SK-N-MC (cell line): ENCODE results near the gene EXD1.

Source experiments
- DNase-seq: peaks from one replicate; pipeline ENCODE4 v3.0.0-alpha.2; 2011; ENCODE audit warnings: low read depth, low spot score
- H3K27ac ChIP-seq: fragments of 200-600 bp; sonication (generic); 2 replicates; pipeline ENCODE4 v1.5.1; 2016; ENCODE audit warnings: mixed run types
- H3K36me3 ChIP-seq: fragments of 200-600 bp; sonication (generic); 2 replicates; pipeline ENCODE4 v1.6.1; 2017; ENCODE audit warnings: antibody characterized with exemption, low read length, mixed read lengths; ENCODE audit not compliant: insufficient read depth
- H3K4me3 ChIP-seq: fragments of 200-600 bp; sonication (generic); 2 replicates; pipeline ENCODE4 v1.5.1; 2016
- H3K9ac ChIP-seq: fragments of 200-600 bp; sonication (generic); 2 replicates; pipeline ENCODE4 v1.8.0; 2017; ENCODE audit warnings: mixed run types, mixed read lengths; ENCODE audit not compliant: insufficient read length
- H3K9me3 ChIP-seq: fragments of 200-600 bp; sonication (generic); 2 replicates; pipeline ENCODE4 v1.6.1; 2017; ENCODE audit warnings: low read depth, mild to moderate bottlenecking, antibody characterized with exemption, low read length, moderate library complexity, mixed read lengths
- EZH2 ChIP-seq: fragments of 200-600 bp; sonication (generic); IDR thresholded peaks from one replicate; pipeline ENCODE4 v1.6.1; 2017; ENCODE audit warnings: antibody characterized with exemption
- FOXP2 ChIP-seq: optimal IDR thresholded peaks from 2 replicates; pipeline ENCODE3; 2011; ENCODE audit warnings: mild to moderate bottlenecking, moderate library complexity; ENCODE audit not compliant: insufficient read depth; ENCODE audit errors: extremely low read length, control extremely low read depth
- POLR2AphosphoS5 ChIP-seq: IDR thresholded peaks from 2 replicates; pipeline ENCODE4 v1.6.1; 2012; ENCODE audit warnings: mild to moderate bottlenecking, low read depth, low read length, borderline replicate concordance

EXD1 gene

GRCh38 chr15:41207687-41208448 lies 22.7 kb downstream of the EXD1 start:
- DNase-seq = no peak

GRCh38 chr15:41205315-41205714 lies 25.2 kb downstream of the EXD1 start:
- Histone ChIP-seq H3K9me3 (no peaks in the 10 kb centered on the region), H3K36me3 (no peaks in the 10 kb centered on the region), H3K9ac (no peak overlapping the region), H3K27ac (no peak overlapping the region), H3K4me3 (no peak overlapping the region)
- no peak for DNase-seq
- TF ChIP-seq EZH2 (no peak), POLR2AphosphoS5 (no peak), FOXP2 (no peak)

More at GRCh38 chr15:41207687-41208448, 22.7 kb downstream of the EXD1 start:
- Histone ChIP-seq H3K9me3 (no peaks in the 10 kb centered on the region), H3K4me3 (no peak overlapping the region), H3K9ac (no peak overlapping the region), H3K27ac (no peak overlapping the region), H3K36me3 (no peaks in the 10 kb centered on the region)
- TF ChIP-seq POLR2AphosphoS5 (no peak), EZH2 (no peak), FOXP2 (no peak)

GRCh38 chr15:41203395-41203794 lies 27.2 kb downstream of the EXD1 start:
- Histone ChIP-seq H3K36me3 (no peaks in the 10 kb centered on the region), H3K9ac (no peak overlapping the region), H3K9me3 (no peaks in the 10 kb centered on the region), H3K27ac (no peak overlapping the region), H3K4me3 (no peak overlapping the region)
- DNase-seq = no peak
- no peak for TF ChIP-seq EZH2
- TF ChIP-seq POLR2AphosphoS5 = no peak
- no peak for TF ChIP-seq FOXP2

- no peak overlapping the region for H3K4me3 ChIP-seq
- DNase-seq = no peak
- TF ChIP-seq FOXP2 = no peak
- H3K9me3 ChIP-seq = no peaks in the 10 kb centered on the region
- no peaks in the 10 kb centered on the region for H3K36me3 ChIP-seq
- no peak overlapping the region for H3K9ac ChIP-seq
- no peak overlapping the region for H3K27ac ChIP-seq
These were observed 31.1 kb downstream of the EXD1 start for GRCh38 chr15:41199470-41199869.

- no peaks in the 10 kb centered on the region for H3K36me3 ChIP-seq
- H3K4me3 ChIP-seq = no peak overlapping the region
- no peaks in the 10 kb centered on the region for H3K9me3 ChIP-seq
- DNase-seq = no peak
- H3K27ac ChIP-seq = no peak overlapping the region
- H3K9ac ChIP-seq = no peak overlapping the region
- no peak for TF ChIP-seq FOXP2
- no peak for TF ChIP-seq EZH2
- no peak for TF ChIP-seq POLR2AphosphoS5
These were observed 36.1 kb downstream of the EXD1 start for GRCh38 chr15:41194444-41194843.

GRCh38 chr15:41183581-41183980 lies 47.0 kb downstream of the EXD1 start:
- Histone ChIP-seq H3K36me3 (no peaks in the 10 kb centered on the region), H3K9ac (no peak overlapping the region)

GRCh38 chr15:41182266-41182665 lies 48.3 kb downstream of the EXD1 start:
- H3K9me3 ChIP-seq = no peaks in the 10 kb centered on the region
- no peak for DNase-seq
- H3K36me3 ChIP-seq = no peaks in the 10 kb centered on the region
- no peak overlapping the region for H3K9ac ChIP-seq
- TF ChIP-seq POLR2AphosphoS5 (no peak), EZH2 (no peak), FOXP2 (no peak)
- H3K4me3 ChIP-seq = no peak overlapping the region
- no peak overlapping the region for H3K27ac ChIP-seq

More at GRCh38 chr15:41183581-41183980, 47.0 kb downstream of the EXD1 start:
- H3K27ac ChIP-seq = no peak overlapping the region
- DNase-seq = no peak
- TF ChIP-seq FOXP2 = no peak
- TF ChIP-seq POLR2AphosphoS5 = no peak
- no peak for TF ChIP-seq EZH2
- no peak overlapping the region for H3K4me3 ChIP-seq
- H3K9me3 ChIP-seq = no peaks in the 10 kb centered on the region

GRCh38 chr15:41180206-41180789 lies 50.3 kb downstream of the EXD1 start:
- no peaks in the 10 kb centered on the region for H3K9me3 ChIP-seq
- H3K27ac ChIP-seq = no peak overlapping the region
- H3K36me3 ChIP-seq = no peaks in the 10 kb centered on the region
- TF ChIP-seq EZH2 (no peak), POLR2AphosphoS5 (no peak), FOXP2 (no peak)
- H3K4me3 ChIP-seq = no peak overlapping the region
- no peak for DNase-seq
- no peak overlapping the region for H3K9ac ChIP-seq

- no peak for DNase-seq
- Histone ChIP-seq H3K27ac (no peak overlapping the region), H3K36me3 (no peaks in the 10 kb centered on the region), H3K9me3 (no peaks in the 10 kb centered on the region), H3K4me3 (no peak overlapping the region), H3K9ac (no peak overlapping the region)
- TF ChIP-seq POLR2AphosphoS5 (no peak), EZH2 (no peak), FOXP2 (no peak)
These were observed 60.8 kb downstream of the EXD1 start for GRCh38 chr15:41169781-41170180.
